ENCODE results near the gene PLEKHN1. TPM values are rescaled to one million over a fixed set of nuclear protein-coding genes. Genes with fewer than 3 reads are reported as not detected.

The PLEKHN1 gene
- total and polyA plus RNA-seq, 2 of the 4 experiments (the other 2 are of a cell fraction): 0.54 to 2.1 TPM

GRCh38 chr1:928825-929661 is 37.2 kb upstream of the PLEKHN1 start:
- H3K56ac ChIP-seq (ENCODE audit: extremely low read depth, insufficient read depth, low read length): no peak overlapping the region
- H3K27ac ChIP-seq (ENCODE audit: insufficient read depth, low read length): no peak overlapping the region
- H3K4me2 ChIP-seq (ENCODE audit: low read depth, low read length): no peak overlapping the region
- dilution Hi-C loops (cut with HindIII; ENCODE audit: low sequenced_read_pairs, unreplicated experiment): no loop called here
- no TSS peak for BruUV-seq (replicated peaks)
- H2AK5ac ChIP-seq (ENCODE audit: low read depth, low read length): no peak overlapping the region
- no peaks in the 10 kb centered on the region for H3K9me3 ChIP-seq (ENCODE audit: control insufficient read depth, insufficient read depth, low read length)
- H4K8ac ChIP-seq (ENCODE audit: low read depth in 2 of 2, low read length in 2 of 2): no peak overlapping the region
- H3K27me3 ChIP-seq (ENCODE audit: control insufficient read depth, insufficient read depth, low read length): no peaks in the 10 kb centered on the region
- H4K5ac ChIP-seq (ENCODE audit: low read depth, low read length): no peak overlapping the region
- H3K9me1 ChIP-seq (ENCODE audit: insufficient read depth, low read length): no peaks in the 10 kb centered on the region
- H3K4ac ChIP-seq (ENCODE audit: low read depth, low read length): no peak overlapping the region
- no peak overlapping the region for H3K14ac ChIP-seq (replicated peaks; ENCODE audit: low read depth, low read length)
- DNase-seq (no peak), ATAC-seq (ENCODE audit: low read depth) (no peak)
- no peak overlapping the region for H2BK15ac ChIP-seq (ENCODE audit: low read depth, low read length)
- no peak overlapping the region for H3K23ac ChIP-seq (ENCODE audit: low read depth, low read length)
- in situ Hi-C loops (cut with MboI; ENCODE audit: low sequenced_read_pairs): no loop called here
- H2BK120ac ChIP-seq (ENCODE audit: low read depth, low read length): no peak overlapping the region
- H3K36me3 ChIP-seq (ENCODE audit: control insufficient read depth, insufficient read depth, low read length): peaks cover 9% of the 10 kb centered on the region
- no peaks in the 10 kb centered on the region; the same call in 1 of the 2 replicates for H3K4me1 ChIP-seq (ENCODE audit: control insufficient read depth, insufficient read depth, low read length)
- CTCF ChIA-PET: no interaction called here
- 91% methylated on average over 4 of the region's 40 CpGs; no CpG with 5 or more reads in 1 of the 2 experiments for WGBS, 2 experiments (ENCODE audit: extremely low coverage in 2 of 2, insufficient read length in 1 of 2)
- H2BK5ac ChIP-seq (ENCODE audit: low read depth, low read length, poor library complexity, severe bottlenecking): no peak overlapping the region
- no peak overlapping the region for H3K9ac ChIP-seq (ENCODE audit: low read depth, low read length)
- TF ChIP-seq, protein P1, sequence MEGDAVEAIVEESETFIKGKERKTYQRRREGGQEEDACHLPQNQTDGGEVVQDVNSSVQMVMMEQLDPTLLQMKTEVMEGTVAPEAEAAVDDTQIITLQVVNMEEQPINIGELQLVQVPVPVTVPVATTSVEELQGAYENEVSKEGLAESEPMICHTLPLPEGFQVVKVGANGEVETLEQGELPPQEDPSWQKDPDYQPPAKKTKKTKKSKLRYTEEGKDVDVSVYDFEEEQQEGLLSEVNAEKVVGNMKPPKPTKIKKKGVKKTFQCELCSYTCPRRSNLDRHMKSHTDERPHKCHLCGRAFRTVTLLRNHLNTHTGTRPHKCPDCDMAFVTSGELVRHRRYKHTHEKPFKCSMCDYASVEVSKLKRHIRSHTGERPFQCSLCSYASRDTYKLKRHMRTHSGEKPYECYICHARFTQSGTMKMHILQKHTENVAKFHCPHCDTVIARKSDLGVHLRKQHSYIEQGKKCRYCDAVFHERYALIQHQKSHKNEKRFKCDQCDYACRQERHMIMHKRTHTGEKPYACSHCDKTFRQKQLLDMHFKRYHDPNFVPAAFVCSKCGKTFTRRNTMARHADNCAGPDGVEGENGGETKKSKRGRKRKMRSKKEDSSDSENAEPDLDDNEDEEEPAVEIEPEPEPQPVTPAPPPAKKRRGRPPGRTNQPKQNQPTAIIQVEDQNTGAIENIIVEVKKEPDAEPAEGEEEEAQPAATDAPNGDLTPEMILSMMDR (conservative IDR thresholded peaks at IDR 0.05; ENCODE audit: low read depth, low read length): no peak
- TF ChIP-seq ELK1 (IDR thresholded peaks at IDR 0.05; ENCODE audit: borderline replicate concordance, low read depth, low read length) (no peak), NFE2L2 (IDR thresholded peaks at IDR 0.05; ENCODE audit: low read depth, low read length) (no peak), MAZ (IDR thresholded peaks at IDR 0.05; ENCODE audit: borderline replicate concordance, low read depth, low read length) (no peak), CHD1 (IDR thresholded peaks at IDR 0.05; ENCODE audit: low read depth, low read length) (no peak), CEBPB (IDR thresholded peaks at IDR 0.05; ENCODE audit: low read depth, low read length) (no peak), MXI1 (IDR thresholded peaks at IDR 0.05; ENCODE audit: borderline replicate concordance, low read depth, low read length) (no peak)
- intact Hi-C loops (cut with micrococcal nuclease): no loop called here
- H3K79me1 ChIP-seq (ENCODE audit: low read depth in 1 of 2, low read length in 2 of 2): peaks cover 0 to 8% of the 10 kb centered on the region in 2 experiments; a peak in 1 of 4 replicates
- POLR2A ChIA-PET (ENCODE audit: unreplicated experiment): no interaction called here
- H2AK9ac ChIP-seq (replicated peaks; ENCODE audit: low read depth, low read length, poor library complexity): no peak overlapping the region
- no peak overlapping the region for H3K18ac ChIP-seq (ENCODE audit: low read depth, low read length)
- H2AFZ ChIP-seq (replicated peaks; ENCODE audit: low read length, poor library complexity): no peak overlapping the region
- peaks cover 6% of the 10 kb centered on the region; the same call in 1 of the 2 replicates for H4K20me1 ChIP-seq (ENCODE audit: insufficient read depth, low read length)
- no peak overlapping the region for H2BK20ac ChIP-seq (ENCODE audit: low read depth, low read length)
- no peak overlapping the region for H4K91ac ChIP-seq (ENCODE audit: insufficient read depth, low read depth, low read length)
- no peak overlapping the region for H3K4me3 ChIP-seq (ENCODE audit: insufficient read depth, low read depth, low read length)
